Measurements from ENCODE around the gene AGBL4.

AGBL4 gene

DNA sequence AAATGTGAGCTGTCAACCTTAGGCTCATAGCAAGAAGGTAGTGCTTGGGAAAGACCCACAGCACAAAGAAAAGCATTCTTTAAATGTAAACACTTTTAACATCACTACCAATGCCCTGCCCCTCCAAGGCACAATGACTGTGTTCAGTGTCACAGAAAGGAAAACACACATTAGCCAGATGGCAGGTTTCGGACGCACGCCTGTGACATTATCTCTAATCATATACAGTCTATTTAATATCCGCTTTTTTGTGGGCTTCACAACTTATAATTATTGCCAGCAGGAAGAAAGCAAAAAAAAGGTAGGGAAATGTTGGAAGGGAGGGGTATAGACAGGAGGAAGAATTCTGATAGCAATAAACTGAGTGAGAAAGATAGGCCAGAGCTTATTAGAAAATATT lies 1134.7 kb downstream of the AGBL4 start:
- no peak for DNase-seq (ENCODE audit: low read depth in 2 of 2)

DNA sequence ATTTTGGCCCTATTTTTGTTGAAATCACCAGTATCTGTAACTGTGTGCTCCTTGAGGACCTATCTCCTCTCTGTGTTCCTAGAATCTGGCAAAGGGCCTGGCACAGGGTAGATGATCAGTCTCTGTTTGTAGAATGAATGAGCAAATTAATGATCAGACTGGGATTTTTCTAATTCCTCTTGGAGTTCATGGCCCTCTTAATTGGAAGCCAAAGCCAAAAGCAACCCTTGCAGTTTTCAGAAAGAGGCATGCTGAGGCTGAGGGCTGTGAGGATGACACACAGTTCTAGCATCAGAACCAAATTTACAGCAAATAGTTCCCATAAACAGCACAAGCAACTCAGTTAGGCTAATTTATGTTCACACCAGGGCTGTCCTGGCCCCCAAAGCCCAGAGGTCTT lies 1136.0 kb downstream of the AGBL4 start:
- DNase-seq (ENCODE audit: low read depth in 2 of 2), result no peak

DNA sequence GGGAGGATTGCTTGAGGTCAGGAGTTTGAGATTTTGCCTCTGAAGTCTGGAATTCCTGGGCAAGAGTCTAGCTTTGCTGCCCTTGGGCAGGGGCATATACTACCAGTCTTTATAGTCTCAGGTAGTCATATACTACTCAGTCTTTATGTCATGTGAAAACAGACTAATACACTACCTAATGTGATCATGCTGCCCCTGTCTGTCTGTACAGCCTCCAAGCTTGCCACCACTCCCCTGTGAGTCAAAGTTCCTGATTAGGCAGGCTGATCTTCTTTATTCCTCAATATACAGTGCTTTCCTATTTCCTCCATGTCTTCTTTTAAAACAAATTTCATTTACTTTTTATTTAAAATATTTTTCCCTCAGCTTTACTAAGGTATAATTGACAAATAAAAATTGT lies 1141.7 kb downstream of the AGBL4 start:
- DNase-seq (ENCODE audit: low read depth in 2 of 2), result no peak

DNA sequence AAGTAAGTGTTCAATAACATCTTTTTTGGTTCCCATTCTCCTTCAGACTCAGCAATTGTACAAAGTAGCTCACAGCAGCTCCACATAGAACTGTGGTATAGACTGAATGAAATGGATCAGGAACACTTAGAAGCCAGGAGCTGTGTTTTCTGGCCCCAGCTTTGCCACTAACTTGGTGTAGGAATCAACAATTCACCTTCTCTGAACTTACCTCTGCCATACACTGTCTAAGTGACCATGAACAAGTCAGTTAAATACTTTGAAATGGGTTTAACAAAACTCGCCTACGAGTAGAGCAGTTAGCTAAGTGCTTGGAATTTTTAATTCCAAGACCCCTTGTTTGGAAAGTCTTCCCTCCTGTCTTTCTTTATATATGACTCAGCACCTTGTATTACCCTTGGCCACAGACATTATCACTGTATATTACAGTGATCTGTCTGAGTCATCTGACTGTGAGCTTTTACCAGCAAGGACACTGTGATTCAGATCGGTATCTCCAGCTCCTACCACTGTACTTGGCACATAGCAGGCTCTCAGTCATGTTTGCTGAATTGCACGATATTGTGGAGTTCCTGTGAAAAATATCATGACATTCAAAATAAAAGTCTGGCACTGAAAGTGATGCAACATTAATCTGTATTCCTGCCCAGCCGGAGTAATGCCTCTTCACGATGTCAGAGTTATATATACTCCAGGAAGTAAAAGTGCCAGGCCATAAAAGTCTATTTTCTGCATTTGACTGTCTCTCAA lies 1145.4 kb downstream of the AGBL4 start:
- no peak for DNase-seq (ENCODE audit: low read depth in 2 of 2)

DNA sequence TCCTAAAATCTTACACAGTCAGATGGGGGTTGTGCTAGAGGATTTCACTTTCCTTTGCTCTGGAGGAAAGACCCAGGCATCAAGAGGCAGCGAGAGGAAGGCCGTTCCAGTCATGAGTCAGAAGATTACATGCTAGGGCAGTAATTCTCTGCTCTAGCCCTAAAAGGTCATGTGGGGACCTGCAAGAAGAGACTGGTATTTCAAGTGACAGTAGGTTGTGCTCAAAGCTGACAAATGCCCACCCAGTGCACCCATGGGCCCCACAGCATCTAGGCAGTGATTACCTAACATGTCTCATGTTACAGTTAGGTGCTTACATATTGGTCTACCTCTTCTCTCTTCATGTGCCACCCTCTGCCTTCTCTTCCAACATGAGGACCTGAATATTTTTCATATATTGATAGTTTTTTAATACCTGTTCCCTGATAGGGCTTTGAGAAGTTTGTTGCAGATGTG lies 1147.4 kb downstream of the AGBL4 start:
- DNase-seq (ENCODE audit: low read depth in 2 of 2), result no peak

DNA sequence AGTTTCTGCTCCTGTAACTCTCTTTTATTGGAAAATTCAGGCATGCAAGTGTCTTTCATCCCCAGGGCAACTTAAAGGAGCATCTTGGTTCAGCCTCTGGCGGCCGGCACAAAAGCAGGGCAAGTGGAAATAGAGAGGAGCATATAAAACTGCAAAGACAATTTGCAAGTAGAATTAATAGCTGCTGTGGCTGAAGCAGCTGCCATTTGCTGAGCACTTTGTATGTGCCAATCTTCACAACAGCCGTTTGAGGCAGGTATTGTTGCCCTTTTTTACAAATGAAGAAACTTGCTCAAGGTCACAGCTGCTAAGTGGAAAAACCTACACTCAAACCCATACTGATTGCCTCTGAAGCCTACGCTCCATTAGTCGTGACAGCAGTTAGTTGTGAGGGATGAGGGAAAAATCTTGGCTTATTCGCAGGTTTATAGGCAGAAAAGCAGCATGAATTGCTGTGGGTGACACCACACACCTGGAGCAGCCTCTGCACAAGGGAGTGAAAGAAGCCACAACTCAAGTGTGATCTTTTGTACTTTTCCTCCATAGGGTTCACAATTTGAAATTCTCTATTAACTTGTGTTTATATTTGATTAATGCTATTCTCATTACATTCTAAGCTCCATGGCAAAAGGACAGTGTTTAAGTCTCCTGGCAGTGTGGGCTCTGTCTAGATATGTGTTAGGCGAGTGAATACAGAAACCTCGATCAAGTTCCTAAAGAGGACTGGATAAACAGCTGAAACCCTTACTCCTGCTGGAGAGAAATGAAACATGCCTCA lies 1148.0 kb downstream of the AGBL4 start:
- DNase-seq (ENCODE audit: low read depth in 2 of 2), result no peak

DNA sequence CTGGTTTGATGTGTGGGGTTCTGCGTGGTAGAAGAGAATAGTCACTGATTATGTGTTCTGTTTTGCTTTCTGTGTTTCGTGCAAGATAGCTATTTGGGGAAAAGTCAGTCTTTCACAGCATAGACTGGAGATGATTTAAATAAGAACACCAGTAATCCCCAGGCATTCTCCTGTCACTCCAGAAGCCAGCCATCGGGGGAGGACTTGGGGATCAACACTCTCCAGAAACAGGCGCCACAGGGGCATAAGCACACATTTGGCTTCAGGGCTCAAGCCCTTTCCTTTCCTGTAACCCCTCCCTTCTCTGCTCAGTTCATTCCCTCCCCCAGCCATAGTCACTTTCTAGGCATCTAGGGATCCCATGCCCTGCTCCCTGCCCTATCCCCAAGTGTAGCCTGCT lies 1149.8 kb downstream of the AGBL4 start:
- DNase-seq (ENCODE audit: low read depth in 2 of 2), result no peak

DNA sequence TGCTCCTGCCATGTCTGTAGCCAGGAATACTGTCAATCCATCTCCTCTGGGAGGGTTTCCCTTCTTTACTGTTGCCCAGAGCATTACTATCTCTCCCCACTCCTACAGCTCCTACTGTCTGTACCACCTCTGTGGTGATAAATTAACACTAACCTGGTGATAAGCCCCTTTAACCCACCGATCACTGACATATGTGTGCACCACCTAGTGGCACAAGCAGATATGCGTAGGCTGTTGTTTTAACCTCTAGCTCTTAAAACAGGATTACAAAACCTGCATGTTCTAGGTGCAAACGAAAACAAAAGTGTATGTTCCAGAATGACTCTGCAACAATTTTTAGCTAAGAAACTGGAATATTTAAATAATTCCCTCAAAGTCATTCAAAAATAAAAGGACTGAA lies 1153.2 kb downstream of the AGBL4 start:
- no peak for DNase-seq (ENCODE audit: low read depth in 2 of 2)

DNA sequence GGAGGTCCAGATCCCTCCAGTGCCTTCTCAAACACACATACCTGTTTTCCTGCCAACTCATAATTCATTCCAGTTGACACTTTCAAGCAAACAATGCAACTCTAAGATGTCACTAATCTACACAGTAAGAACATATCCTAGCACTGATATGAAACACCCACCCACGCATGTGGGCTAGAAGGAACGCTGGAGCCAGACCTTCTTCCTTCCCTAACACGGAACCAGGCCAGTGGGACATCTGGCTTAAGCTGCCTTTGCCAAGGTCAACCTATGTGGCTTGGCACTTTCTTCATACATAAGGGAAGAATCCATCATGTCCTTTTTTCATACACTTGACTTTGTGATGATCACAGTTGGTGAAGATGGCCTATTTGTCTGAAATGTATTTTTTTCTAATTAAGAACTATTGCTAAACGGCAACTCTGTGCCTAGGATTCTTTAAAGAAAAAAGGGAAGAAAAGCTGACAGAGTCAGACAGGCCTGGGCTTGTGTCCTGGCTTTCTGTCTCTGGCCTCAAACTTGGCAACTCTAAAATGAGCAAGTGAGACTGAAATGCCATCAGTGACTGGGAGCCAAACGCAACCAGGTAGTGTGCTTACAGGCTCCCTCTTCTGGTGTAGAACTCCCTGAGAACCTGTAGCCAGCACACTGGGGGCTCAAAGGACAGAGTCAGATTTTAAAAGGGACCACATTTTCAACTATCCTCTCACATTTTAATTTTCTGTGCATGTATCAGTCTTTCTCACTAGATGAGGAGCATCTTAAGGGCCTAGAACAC lies 1154.4 kb downstream of the AGBL4 start:
- no peak for DNase-seq (ENCODE audit: low read depth in 2 of 2)

DNA sequence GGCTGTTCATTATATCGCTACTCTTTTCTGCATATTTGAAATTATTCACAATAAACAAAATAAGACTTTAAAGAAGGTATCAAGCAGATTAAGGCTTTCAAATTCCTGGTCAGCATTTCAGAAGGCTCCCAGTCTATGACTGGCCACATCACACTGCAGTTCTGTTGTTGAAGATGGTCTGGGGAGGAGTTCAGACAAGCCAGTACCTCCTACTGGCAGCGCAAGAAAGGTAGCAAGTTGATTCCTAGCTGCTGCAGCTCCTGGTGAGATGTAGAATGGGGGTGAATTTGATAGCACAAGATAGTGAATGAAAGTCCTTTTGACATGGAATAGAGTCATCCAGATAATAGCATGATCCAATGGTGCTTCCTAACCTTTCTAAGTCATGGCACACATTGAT lies 1158.8 kb downstream of the AGBL4 start:
- no peak for DNase-seq (ENCODE audit: low read depth in 2 of 2)

DNA sequence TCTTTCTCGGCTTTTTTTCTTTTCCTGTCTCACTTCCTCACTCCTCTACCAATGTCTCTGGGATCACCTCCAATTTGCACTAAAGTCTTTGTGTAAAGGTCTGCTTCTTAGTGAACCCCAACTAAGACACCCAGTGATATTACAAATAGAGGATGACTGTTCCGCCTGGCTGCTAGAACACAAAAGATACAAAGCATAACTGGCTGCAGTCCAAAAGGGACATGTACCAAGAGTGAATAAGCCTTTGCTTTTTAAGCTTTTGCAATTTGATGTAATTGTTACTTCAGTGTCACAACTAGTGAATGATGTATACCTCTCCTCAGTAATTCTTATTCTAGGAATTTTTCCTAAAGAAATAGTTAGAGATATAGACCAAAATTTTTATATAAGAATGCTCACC lies 1164.3 kb downstream of the AGBL4 start:
- DNase-seq (ENCODE audit: low read depth in 2 of 2), result no peak

DNA sequence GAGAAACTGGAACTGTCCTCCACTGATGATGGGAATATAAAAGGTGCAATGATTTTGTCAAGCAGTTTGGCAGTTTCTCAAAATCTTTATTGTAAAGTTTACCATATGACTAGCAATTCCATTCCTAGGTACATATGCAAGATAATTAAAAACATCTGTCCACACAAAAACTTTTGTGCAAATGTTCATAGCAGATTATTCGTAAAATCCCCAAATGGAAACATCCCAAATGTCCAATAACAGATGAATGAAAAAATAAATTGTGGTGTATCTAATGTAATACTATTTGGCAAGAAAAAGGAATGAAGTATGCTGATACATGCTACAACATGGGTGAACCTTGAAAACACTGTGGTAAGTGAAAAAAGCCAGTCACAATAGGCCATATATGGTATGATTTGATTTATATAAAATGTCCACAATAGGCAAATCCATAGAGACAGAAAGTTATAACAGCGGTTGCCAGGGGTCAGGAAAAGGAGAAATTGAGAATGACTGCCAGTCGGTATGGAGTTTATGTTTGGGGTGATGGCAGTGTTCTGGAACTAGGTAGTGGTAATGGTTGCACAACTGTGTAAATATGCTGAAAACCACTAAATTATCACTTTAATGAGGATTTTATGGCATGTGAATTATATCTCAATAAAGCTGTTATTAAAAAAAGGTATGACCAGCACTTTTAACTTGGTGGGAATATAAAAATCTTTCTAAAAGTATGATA lies 1165.4 kb downstream of the AGBL4 start:
- DNase-seq (ENCODE audit: low read depth in 2 of 2), result no peak

DNA sequence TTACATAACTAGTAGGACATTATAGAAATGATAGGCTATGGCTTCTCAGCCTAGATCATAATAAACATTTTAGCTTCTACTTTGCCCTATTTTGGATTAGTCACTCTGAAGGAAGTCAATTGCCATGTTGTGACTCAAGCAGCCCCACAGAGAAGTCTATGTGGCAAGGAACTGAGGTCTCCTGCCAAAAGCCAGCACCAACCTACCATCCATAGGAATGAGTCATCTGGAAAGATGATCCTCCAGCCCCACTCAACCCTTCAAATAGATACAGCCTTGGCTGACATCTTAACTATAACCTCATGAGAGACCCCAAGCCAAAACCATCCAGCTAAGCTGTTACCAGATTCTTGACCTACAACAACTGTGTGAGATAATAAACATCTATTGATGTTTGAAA lies 1170.7 kb downstream of the AGBL4 start:
- no peak for DNase-seq (ENCODE audit: low read depth in 2 of 2)

DNA sequence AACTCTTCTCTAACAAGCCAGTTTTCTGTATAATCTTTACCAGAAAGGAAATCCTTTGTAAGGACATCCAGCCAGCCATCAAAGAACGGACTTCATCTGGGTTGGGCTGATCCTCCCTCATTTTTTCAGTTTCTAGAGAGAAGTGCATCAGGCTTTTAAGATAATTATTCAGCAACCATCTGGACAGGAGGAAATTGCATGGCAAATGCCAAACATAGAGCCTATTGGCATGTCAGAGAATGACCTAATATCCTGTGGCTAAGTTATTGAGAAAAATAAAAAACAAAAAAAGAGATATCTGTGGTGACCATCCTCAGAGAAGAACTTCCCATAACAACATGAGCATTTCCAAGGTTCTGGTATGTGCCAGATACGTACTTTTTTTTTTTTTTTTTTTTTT lies 1172.1 kb downstream of the AGBL4 start:
- DNase-seq (ENCODE audit: low read depth in 2 of 2), result no peak

DNA sequence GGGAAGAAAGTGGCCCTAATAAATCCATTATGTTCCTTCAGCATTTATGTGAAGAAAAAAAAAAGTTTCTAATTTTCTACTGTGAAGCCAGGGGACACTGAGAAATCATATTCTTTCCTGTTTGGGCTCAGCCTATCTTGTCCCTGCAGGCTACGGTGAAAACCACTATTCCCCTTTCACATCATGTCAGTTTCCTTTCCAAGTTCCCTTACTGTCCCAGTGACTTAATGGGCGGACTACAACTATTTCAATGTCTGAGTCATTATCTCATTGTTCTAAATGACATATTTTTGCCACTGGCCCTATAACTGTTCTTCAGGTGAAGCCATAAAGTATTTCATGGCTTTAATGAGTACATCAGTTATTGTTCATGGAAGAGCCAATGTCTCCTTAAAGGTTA lies 1175.7 kb downstream of the AGBL4 start:
- DNase-seq (ENCODE audit: low read depth in 2 of 2), result no peak

DNA sequence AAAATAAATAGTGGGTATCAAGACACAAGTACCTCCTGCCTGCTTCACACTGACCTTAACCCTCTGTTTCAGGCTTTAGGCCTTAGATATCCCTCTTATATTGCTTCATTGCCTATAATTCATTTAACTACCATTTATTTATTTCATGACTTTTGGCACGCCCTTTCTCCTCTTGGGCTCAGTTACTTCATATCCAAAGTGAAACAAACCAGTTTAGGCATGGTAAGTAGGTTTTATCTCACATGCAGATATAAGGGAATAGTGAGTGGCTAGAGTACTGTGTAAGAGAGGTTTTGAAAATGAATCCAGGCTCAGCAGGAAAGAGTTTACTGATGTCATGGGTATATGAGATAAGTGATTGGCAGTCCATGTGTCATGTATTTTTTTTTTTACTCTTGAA lies 1177.3 kb downstream of the AGBL4 start:
- no peak for DNase-seq (ENCODE audit: low read depth in 2 of 2)

DNA sequence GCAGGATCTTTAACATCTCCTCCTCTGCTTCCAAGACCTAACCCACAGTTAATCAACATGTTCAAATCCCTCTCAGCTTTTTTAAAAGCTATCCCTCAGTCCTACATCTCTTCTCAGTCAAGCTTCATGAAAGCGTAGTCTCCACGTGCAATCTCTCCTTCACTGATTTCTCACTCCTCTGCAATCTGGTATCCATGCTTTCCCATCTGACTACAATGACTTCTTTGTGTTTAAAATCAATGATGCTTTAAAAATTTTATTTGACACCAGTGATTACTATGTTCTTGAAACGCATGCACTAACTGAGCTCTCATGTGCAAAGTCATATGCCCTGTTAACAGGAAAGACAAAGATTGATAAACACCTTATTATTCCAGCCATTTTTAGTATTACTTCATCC lies 1179.6 kb downstream of the AGBL4 start:
- no peak for DNase-seq (ENCODE audit: low read depth in 2 of 2)

DNA sequence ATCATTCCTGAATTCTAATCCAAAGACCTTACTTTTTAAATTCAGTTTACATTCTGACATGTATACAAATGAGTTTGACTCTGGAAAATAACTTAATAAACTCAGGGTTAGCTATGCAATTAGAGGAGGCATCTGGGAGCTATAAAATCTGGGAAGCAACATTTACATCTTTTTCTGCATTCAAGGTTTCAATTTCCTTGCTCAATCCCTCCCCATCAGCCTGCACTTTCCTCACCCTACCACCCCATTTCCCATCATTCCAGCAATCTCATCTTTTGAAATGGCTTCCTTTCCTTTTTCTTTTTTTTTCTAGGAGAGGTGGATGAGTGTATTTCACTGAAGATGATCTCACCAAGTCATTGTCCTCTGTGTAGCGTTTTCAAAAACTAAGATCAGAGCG lies 1181.8 kb downstream of the AGBL4 start:
- DNase-seq (ENCODE audit: low read depth in 2 of 2), result no peak

DNA sequence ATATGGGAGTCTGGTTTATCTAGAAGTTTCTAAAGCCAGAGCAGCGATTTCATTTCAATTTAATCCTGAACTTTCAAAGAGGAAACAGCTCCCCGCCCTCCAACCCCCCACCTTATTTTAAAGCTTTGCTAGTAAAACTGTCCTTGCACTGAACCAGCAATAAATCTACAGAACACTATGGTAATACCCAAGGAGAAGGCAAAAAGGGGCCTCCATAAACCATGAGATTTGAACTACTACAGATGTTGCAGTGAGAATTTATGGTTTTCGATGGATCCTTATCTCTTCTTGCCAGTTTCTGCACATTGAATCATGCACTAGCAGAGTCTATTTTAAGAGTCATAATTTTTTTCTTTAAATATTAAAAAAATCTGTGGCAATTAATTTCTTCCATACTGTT lies 1182.3 kb downstream of the AGBL4 start:
- DNase-seq (ENCODE audit: low read depth in 2 of 2), result no peak

DNA sequence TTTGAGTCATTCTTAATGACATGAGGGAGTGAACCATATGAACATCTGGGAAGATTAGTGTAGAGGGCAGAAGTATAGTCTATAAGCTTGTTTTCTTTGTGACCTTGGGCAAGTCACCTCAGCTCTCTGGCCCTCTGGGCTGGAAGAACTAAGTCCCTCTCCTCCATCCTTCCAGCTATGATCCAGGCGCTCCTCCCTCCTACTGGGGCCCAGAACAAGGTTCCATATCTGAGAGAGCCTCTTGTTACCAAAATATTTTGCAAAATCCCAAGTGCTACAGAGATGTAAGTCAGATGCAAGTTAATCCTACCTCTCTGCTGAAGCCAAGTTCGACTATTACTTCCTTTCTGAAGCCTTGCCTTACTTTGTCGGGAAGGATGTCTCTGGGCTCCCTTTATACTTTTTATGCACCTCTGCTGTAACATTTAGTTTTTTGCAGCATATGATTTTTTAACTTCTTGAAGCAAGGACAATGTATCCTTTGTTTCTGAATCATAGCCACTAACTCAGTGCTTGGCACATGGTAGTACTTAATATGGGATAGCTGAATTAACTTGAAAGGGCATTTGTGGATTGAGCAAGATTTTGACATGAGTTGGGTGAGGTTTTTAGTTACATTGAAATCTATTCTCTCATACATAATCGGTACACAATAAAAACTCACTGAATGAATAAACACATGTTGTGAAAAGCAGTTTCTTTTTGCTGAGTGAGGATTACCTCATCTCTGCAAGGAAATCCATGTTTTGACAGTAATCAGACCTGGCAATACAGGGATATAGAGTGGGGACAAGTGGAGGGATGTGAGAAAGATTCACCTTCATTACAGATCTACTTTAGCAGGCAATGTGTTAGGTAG lies 1192.4 kb downstream of the AGBL4 start:
- DNase-seq (ENCODE audit: low read depth in 2 of 2), result no peak

DNA sequence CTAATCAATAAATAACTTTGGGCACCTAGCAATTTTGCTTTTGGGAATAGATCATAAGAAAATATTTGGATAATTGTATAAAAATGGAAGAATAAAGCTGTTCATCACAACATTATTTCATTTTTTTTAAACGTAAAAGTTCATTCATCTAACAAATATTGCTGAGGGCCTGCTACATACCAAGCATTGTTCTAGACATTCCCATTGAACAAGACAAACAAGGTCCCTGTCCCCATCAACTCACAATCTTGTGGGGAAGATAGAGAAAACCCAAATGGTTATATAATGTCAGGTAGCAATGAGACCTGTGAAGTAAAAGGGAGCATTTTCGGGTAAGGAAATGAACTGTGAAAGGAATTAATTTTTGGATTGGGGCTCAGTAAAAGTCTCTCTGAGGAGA lies 1193.0 kb downstream of the AGBL4 start:
- no peak for DNase-seq (ENCODE audit: low read depth in 2 of 2)
